GM21737 (cell line): ENCODE data around the gene CCDC174.

Experiments
- ATAC-seq: cut with Tn5 transposase; IDR thresholded peaks from one replicate; pipeline ENCODE4 v1.9.1; 2021; ENCODE audit warnings: mild to moderate bottlenecking, moderate library complexity; ENCODE audit not compliant: unreplicated experiment

Gene CCDC174

DNA sequence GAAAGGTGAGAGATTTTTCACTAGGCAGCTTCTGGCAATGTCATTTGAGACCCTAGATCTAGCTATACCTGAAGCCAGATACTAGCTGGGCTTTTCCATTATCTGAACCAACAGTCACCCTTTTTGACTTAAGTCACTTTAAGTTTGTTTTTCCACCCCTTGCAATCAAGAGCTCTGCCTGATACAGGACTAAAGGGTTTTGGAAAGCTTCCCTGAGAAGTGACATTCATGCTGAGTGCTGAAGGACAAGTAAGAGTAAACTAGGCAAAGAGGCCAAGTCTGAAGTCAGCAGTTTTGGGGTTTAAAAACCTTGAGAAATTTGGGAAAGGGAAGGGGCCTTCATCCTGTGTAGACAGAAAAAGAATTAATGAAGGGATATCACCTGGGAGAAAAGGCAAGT lies 27.1 kb upstream of the CCDC174 start:
- ATAC-seq = no peak

DNA sequence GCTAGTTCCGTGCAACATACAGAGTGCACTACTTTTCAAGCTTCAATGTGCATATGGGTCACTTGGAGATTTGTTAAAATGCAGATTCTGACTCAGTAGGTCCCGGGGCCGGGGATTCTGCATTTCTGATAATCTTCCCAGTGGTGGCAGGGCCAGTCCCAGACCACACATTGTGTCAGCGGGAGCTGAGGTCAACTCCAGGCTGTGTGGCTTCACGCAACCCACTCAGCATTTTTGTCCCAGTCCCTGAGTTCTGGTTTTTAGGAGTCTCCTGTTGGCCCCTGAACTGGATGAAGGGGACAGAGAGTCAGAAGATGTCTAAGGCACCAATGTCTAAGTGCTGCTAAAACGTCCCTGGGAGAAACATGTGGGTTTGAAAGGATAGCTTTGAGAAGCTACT lies 26.1 kb upstream of the CCDC174 start:
- no peak for ATAC-seq

- ATAC-seq = no peak
Measured at GRCh38 chr3:14627815-14628214, 23.7 kb upstream of the CCDC174 start.

DNA sequence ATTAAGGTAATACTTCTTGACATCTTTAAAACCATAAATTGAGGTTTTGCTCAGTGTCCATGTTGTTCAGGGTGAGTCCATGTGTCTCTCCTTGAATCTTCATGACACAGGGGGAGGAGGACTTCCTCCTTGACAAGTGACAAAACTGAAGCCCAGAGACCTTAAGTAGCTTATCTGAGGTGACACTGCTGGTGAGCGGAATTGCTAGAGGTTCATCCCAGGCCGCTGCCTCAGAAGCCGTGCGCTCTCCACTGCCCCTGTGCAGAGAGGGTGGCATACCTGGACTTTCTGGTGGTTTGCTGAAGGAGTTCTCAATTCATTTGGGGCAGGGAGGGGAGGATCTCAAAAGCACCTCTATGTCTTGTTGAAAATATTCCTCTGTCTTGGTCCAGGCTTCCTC lies 23.2 kb upstream of the CCDC174 start:
- no peak for ATAC-seq

GRCh38 chr3:14630404-14631100 lies 21.0 kb upstream of the CCDC174 start:
- ATAC-seq = no peak

GRCh38 chr3:14631101-14631497 lies 20.5 kb upstream of the CCDC174 start:
- ATAC-seq = no peak

DNA sequence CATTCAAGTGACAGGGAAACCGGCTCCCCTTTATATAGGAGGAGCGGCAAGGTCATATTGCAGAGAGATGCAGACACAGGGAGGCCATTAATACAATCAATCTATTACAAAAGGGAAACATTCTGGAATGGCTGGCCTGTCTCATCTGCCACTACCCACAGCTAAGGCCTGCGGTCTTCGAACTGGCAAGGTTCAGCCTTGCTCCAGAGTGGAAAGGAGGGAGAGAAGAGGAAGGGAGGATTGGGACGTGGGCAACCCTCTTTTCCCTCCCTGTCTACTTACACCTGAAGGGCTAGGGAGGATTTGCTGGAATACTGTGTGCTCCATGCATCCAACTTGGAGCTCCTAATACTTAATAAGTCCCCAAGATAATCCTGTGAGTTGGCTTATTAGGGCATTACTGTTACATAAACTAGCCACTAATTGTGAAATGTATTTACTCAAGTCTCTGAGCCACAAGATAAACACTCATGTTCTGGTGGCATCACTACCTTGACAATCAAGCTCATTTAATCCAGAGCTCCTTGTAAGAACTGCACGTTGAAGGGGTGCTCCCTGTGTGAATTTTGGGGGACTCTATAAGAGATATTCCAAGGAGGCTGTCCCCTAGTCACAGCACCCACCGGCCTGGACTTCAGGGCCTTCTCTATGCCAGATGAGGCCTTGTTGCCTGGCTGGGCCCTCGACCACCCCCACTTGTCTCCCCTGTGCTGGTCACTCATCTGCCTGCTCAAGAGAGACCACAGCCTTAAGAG lies 19.7 kb upstream of the CCDC174 start:
- no peak for ATAC-seq

DNA sequence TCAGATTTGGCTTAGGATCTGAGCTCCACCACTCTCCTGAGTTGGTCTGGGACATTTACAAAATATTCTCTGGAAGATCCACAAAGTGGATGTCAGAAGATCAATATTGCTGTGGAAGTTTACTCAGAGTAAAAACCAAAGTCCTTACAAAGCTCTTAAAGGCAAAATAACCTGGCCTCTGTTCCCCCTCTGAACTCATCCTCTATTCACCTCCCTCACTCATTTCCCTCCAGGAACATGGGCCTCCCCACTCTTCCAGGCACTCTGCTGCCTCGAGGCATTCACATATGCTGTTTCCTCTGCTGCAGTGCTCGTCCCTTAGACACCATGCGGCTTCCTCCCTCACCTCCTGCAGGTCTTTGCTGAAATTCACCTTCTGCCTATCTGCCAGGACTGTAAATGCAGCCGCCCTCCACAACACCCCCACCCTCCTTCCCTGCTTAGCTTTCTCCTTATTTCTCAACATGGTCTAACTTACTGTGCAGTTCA lies 19.1 kb upstream of the CCDC174 start:
- no peak for ATAC-seq

- ATAC-seq = no peak
Measured at GRCh38 chr3:14633417-14633816, 18.1 kb upstream of the CCDC174 start.

DNA sequence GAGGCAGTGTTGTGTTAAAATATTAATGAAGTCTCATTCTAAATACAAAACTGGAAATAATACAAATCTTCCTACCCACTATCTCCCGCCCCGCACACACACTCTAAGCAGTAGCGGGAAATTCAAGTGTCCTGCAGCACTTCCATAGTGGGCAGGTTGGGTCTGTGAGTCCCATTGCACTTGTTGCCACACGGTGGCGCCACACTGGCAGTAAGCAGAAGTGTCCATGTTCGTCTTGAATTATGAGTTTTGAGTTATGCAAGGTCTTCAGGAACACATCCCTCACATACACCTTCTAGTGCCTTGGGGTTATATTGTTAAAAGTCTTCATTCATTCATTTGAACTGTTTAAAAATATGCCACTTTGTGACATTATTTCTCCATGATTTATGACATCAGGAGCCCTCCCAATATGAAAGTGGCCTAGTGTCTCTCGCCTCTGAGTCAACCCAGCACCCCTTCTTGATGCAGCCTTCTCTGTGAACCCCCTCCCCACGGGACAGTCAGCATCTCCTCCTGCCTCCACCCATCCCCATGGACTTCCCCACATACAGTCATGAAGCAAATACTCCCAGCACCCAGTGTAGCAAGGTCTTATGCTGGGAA lies 17.6 kb upstream of the CCDC174 start:
- no peak for ATAC-seq

DNA sequence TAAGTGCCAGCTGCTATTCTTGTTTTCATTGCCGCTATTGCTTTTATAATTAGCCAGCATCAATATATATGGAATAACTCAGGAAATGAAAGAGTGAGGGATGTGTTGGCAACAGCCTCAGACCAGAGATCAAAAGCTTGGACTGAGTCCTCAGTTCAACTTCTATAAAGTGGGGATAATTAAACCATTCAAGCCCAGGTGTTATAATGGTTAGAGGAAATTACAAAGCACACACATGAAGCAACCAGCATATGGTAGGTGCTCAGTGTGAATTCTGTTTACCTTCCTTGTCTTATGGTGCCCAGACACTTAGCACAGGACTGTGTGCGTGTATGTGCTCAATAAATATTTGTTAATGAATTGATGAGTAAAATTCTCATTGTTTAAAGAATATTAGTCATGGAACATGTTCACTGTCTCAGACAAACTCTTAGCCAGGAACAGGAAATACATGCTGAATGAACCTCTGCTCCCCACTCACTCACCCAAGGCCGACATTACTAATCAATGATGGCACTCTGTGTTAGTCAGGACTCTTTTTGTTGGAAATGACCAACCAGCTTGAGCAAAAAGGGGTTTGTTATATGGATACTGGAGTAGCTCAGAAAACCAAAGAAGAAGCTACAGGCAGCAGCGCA lies 16.7 kb upstream of the CCDC174 start:
- no peak for ATAC-seq

DNA sequence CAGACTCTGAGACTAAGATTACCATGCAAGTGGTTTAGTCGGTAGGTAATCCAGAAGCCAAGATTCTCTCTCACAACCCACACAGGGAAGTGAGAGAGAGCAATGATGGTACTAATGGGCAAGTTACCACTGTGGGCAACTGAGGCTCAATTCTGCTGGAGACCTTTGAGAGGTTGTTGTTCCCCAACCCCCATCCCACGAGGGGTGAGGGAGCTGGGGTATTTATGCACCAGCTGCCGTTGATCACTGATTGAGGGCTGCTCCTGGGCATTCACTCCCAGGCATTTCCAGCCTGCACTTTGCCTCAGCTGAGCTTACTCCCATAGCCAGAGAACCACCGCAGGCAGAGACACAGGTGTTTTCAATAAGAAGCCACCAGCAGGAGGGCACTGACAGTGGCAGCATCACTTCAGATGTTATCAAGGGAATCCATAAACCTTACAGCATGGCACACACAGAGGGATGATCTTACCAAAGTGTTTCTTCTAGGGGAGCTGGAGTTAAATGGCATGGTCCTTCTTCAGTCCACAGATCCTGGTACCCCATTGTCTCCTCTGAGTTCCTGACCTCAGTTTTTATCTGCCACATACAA lies 15.0 kb upstream of the CCDC174 start:
- ATAC-seq = no peak

- ATAC-seq = no peak
Measured at GRCh38 chr3:14640157-14640562, 11.4 kb upstream of the CCDC174 start.

GRCh38 chr3:14640734-14641133 lies 10.8 kb upstream of the CCDC174 start:
- ATAC-seq = no peak

- no peak for ATAC-seq
Measured at GRCh38 chr3:14641346-14641745, 10.2 kb upstream of the CCDC174 start.

DNA sequence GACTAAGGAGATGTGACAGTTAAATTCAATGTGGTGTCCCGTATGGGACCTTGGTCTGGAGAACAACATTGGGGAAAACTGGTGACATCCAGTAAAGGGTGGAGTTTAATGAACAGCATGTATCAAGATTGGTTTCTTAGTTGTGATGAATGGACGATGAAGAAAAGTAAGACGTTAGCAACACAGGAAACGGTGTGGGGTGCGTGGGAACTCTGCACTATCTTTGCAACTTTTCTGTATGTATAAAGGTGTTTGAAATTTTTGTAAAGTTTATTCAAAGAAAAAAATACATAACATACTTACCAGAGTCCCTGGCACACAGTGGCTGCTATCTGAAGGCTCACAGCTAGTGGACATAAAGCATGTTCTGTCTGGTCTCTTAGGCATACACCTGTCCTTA lies 6.1 kb upstream of the CCDC174 start:
- ATAC-seq = no peak

GRCh38 chr3:14646131-14646573 lies 5.4 kb upstream of the CCDC174 start:
- no peak for ATAC-seq

DNA sequence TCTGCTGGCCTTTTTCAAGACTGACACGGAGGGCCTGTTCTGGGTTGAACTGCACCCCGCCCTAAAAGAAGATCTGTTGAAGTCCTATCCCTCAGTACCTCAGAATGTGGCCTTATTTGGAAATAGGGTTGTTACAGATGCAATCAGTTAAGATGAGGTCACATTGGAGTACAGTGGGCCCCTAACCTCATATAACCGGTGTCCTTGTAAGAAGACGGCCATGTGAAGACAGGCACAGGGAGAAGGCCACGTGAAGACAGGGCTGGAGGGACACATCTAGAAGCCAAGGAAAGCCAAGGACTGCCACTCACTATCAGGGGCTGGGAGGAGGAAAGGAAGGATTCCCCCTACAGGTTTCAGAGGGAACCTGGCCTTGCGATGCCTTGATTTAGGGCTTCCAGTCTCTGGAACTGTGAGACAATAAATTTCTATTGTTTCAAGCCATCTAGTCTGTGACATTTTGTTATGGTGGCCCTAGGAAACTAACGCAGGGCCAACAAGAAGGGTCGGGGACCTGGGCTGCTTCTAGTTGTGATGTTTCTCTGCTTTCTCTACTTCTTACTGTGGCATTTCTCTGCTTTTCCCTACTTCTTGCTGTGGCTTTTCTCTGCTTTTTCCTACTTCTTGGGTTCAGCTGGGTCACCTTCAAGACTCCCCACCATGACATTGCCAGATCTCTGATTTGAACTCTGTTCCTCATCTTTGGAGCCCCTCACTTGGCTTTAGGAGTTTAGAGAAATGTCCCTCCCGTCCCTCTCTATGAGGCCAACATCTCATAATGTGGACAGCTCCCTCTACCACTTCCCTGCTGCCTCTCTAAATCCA lies 4.8 kb upstream of the CCDC174 start:
- no peak for ATAC-seq

GRCh38 chr3:14647976-14648955 lies 3.3 kb upstream of the CCDC174 start:
- no peak for ATAC-seq
